GM19099 (cell line): ENCODE data around the gene SNIP1.

Experiments used
- POLR2A ChIP-seq: IDR thresholded peaks from 3 replicates; pipeline ENCODE4 v1.6.1; 2011; ENCODE audit warnings: low read depth; ENCODE audit not compliant: insufficient read length; ENCODE audit errors: extremely low read depth

The SNIP1 gene

DNA sequence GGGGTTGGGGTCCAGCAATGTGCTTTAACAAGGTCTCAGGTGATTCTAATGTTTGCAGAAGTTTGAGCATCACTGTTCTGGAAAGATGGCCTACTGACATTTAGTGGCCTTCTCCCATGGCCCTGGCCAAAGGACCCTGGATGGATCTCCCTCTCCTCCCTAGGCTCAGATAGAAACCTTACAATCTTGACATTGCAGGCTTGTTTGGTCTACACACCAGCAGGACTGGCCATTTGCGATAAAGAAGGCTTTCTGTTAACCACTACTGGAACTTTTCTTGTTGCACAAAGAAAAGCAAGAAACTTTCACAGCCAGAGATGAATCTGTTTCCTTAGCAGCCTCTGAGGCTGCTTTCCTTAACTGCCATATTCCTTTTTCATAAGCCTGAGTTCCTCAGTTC is 8.9 kb upstream of the SNIP1 start:
- no peak for TF ChIP-seq POLR2A

DNA sequence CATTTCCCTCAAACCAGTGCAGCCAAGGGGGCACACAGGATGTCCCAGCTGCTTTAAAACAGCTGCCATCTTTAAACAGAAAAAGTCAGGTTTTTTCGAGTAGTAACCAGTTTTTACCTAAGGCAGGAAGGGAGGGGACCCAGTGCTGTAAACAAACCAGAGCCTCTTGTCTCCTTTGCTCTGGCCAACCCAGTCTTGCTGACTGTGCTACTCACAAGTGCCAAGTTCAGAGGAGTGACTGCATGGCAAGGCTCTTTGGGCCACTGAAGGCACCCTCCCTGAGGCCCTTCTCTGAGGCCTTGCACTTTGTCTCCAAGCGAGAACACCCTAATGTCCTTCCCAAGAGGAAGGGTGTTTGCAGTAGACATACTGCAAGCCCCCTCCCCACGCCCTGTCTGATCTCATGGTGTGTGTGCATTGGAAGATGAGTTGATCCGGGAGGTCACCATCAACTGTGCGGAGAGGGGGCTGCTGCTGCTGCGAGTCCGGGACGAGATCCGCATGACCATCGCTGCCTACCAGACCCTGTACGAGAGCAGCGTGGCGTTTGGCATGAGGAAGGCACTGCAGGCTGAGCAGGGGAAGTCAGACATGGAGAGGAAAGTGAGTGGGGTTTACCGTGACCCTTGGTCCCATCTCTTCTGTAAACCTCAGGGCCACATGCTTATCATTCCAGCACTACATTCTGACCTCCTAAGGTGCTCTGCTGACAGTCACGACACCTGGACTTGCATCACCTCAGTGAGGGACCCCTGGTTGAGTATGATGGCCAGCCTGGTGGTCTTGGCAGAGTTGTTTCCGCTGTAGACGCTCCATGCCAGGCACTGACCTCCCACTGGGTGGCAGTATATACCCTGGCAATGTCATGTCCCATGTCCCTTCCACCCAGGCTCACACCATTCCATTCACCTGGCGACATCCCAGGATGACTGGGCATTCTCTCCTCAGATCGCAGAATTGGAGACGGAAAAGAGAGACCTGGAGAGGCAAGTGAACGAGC is 7.3 kb upstream of the SNIP1 start:
- TF ChIP-seq POLR2A = no peak

DNA sequence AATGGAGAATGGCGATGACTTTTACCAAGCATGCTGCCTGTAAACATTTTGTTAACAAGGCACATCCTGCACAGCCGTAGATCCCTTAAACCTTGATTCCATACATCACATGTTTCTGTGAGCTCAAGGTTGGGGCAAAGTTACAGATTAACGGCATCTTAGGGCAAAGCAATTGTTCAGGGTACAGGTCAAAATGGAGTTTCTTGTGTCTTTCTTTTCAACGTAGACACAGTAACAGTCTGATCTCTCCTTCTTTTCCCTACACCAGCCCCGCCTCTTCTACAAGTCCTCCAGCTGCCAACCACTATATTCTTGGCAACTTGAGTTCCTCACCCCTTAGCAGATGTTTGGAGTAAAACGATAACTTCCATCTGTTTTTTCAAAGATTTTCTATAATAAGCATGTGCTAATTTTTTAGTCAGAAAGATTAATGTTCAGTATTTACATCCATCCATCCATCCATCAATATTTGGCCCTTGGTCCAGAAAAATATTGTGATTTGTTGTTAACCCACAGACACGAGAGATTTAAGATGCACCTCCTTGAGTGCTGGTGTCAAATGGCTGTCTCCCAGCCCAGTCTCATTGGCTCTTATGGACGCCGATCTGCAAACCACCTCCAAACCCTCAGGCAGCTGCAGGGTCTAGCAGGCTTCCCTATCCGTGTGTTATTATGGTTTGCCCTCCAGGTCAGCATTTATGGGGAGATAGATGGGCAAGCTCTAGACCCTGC is 6.5 kb upstream of the SNIP1 start:
- no peak for TF ChIP-seq POLR2A

GRCh38 chr1:37559080-37559479 is 5.0 kb upstream of the SNIP1 start:
- no peak for TF ChIP-seq POLR2A

DNA sequence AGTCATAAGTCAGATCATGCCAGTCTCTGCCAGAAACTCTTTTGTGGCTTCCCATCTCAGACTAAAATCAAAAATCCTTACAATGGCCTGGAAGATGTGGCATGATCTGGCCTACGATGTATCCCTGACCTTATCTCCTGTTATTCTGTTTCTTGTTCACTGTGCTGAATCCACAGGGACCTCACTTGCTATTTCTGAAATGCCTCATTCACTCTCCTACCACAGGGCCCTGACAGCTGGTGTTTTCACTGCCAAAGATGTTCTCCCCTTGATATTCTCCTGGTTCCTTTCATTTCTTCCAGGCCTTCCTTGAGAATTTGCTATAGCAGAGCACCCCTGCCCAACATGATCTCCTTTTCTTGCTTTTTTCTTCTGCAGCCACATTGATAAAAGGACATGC is 4.3 kb upstream of the SNIP1 start:
- no peak for TF ChIP-seq POLR2A

GRCh38 chr1:37557402-37557801 is 3.3 kb upstream of the SNIP1 start:
- no peak for TF ChIP-seq POLR2A

- TF ChIP-seq POLR2A = no peak
Measured at GRCh38 chr1:37556712-37557196, 2.7 kb upstream of the SNIP1 start, which contains the start of gene DNALI1. Gene DNALI1, plus strand, starts transcription at chr1:37556940. Its CDS starts 55 bp downstream, at chr1:37556995.

DNA sequence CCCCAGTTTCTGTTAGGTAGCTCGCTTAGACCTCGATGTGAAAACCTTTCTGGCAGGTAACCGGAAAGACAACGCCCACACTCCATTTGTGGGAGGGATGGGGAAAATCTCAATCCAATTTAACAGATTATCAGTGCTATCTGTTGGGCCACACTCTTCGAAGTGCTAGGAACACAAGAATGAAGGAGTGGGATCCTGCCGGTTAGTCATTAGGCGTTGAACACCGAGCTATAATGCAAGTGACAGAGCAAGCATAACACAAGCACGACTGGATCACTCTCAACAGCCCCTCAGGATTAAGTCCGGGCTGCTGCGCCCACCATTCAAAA is 531 bp downstream of the SNIP1 start:
- no peak for TF ChIP-seq POLR2A

DNA sequence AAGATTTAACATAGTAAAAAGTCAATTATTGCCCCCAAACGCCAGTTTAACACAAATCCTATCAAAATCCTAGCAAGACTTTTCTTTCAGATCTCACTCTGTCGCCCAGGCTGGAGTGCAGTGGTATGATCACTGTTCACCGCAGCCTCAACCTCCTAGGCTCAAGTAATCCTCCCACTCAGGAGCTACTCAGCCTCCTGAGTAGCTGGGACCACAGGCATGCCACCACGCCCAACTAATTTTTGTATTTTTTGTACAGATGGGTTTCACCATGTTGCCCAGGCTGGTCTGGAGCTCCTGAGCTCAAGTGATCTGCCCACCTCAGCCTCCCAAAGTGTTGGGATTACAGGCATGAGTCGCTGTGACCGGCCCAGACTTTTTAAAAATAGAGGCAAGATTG is 4.8 kb downstream of the SNIP1 start:
- no peak for TF ChIP-seq POLR2A

- TF ChIP-seq POLR2A = no peak
Measured at GRCh38 chr1:37545019-37545418, 9.1 kb downstream of the SNIP1 start.

- TF ChIP-seq POLR2A = no peak
Measured at GRCh38 chr1:37544530-37544929, 9.6 kb downstream of the SNIP1 start.

GRCh38 chr1:37540036-37540785 is 13.9 kb downstream of the SNIP1 start:
- no peak for TF ChIP-seq POLR2A

DNA sequence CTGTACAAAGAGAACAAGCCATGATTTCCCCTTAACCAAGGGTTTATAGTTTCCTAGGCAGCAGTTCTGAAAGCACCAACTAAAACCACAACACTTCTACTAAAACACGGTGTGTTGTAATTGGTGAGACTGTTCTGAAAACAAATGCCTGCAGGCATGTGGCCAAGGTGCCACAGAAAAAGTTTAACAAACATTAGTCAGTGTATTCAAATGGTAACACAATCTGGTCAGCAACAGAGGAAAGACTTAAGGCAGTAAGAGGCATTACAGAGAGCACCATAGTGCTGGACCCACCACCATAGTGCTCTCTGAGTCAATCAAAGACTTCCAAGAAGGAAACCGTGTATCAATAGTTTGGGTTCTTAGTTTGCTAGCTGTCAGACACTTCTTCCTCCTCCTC is 16.7 kb downstream of the SNIP1 start:
- TF ChIP-seq POLR2A = no peak

- TF ChIP-seq POLR2A = no peak
Measured at GRCh38 chr1:37533317-37534093, 20.6 kb downstream of the SNIP1 start.
